ENCODE results near the gene TRANK1. TPM values are rescaled to one million over a fixed set of nuclear protein-coding genes. Genes with fewer than 3 reads are reported as not detected.

TRANK1 gene
- total and polyA plus RNA-seq, 2 of the 8 experiments (the other 6 are each of a cell fraction or from before 2014, with no cell fraction given) = 2.9 to 8.8 TPM

- no peak overlapping the region for H2AFZ ChIP-seq (ENCODE audit: low read length)
- H3K36me3 ChIP-seq (ENCODE audit: control insufficient read depth in 2 of 4, insufficient read depth in 4 of 4, low read length in 3 of 4) = no peaks in the 10 kb centered on the region
- H4K20me1 ChIP-seq (replicated peaks in 1 of 2; ENCODE audit: control insufficient read depth in 1 of 2, insufficient read depth in 2 of 2, low read length in 2 of 2) = no peaks in the 10 kb centered on the region
- no peak overlapping the region for H3K9ac ChIP-seq (replicated peaks in 1 of 4; ENCODE audit: extremely low read depth in 1 of 4, low read depth in 3 of 4, low read length in 3 of 4)
- H3K18ac ChIP-seq (ENCODE audit: extremely low read depth, low read length) = no peak overlapping the region
- WGBS, 2 experiments (ENCODE audit: extremely low coverage in 1 of 2, insufficient coverage in 1 of 2, insufficient read length in 1 of 2, insufficient replicate concordance in 2 of 2, low coverage in 1 of 2, low lambda C conversion rate in 2 of 2, missing lambda C conversion rate in 1 of 2) = 67% methylated on average over 4 of the region's 4 CpGs; no CpG with 5 or more reads in 1 of the 2 experiments
- no peak overlapping the region for H2BK20ac ChIP-seq (ENCODE audit: low read length)
- no peak overlapping the region for H4K91ac ChIP-seq (replicated peaks; ENCODE audit: insufficient read length, low read length)
- H2BK12ac ChIP-seq (ENCODE audit: low read depth, low read length) = no peak overlapping the region
- H3K27me3 ChIP-seq (replicated peaks in 1 of 4; ENCODE audit: control insufficient read depth in 3 of 4, extremely low read depth in 1 of 4, insufficient read depth in 3 of 4, low read length in 3 of 4) = no peaks in the 10 kb centered on the region
- no peaks in the 10 kb centered on the region for H3K79me1 ChIP-seq (ENCODE audit: low read depth, low read length)
- DNase-seq (ENCODE audit: low read depth in 1 of 2, low spot score in 2 of 2) (no peak), FAIRE-seq (no peak)
- no peak overlapping the region for H4K8ac ChIP-seq (ENCODE audit: extremely low read depth, insufficient read depth, low read length)
- no peak overlapping the region for H2BK15ac ChIP-seq (ENCODE audit: low read length)
- H2AK5ac ChIP-seq (ENCODE audit: low read depth, low read length) = no peak overlapping the region
- no peaks in the 10 kb centered on the region; a peak in 2 of 7 replicates for H3K4me1 ChIP-seq (replicated peaks in 1 of 4; ENCODE audit: control insufficient read depth in 3 of 4, insufficient read depth in 4 of 4, low read length in 3 of 4)
- H3K27ac ChIP-seq (ENCODE audit: low read depth, low read length) = no peak overlapping the region
- H4K5ac ChIP-seq (ENCODE audit: insufficient read length, low read depth, low read length) = no peak overlapping the region
- CTCF ChIA-PET (ENCODE audit: partially characterized antibody) = interaction anchor here (0.6 to 10.8 kb wide), 30 partner anchors 8 to 142 kb away, joined by 3 to 106 read pairs (median 4); no protein-coding TSS in a partner anchor
- no peak overlapping the region for H3K14ac ChIP-seq (ENCODE audit: insufficient read length)
- no peak overlapping the region for H2BK5ac ChIP-seq (ENCODE audit: low read depth, low read length)
- no peak overlapping the region for H3K23ac ChIP-seq (ENCODE audit: insufficient read length)
- no peak overlapping the region for H3K56ac ChIP-seq (replicated peaks; ENCODE audit: insufficient read length, low read depth, low read length)
- H3K9me3 ChIP-seq (ENCODE audit: insufficient read depth in 2 of 2, low read depth in 1 of 2, low read length in 1 of 2) = no peaks in the 10 kb centered on the region
- H3K4ac ChIP-seq (replicated peaks; ENCODE audit: insufficient read length, low read depth, low read length) = no peak overlapping the region
- POLR2A ChIA-PET (ENCODE audit: partially characterized antibody) = interaction anchor here (0.8 kb wide), 1 partner anchor 178 kb away, joined by 3 read pairs; the partner anchor contains the start of genes EPM2AIP1 and MLH1
- no peak overlapping the region for H2BK120ac ChIP-seq (replicated peaks; ENCODE audit: low read depth, low read length)
- no peak overlapping the region for H3K4me3 ChIP-seq (ENCODE audit: extremely low read depth in 1 of 4, insufficient read depth in 2 of 4, low read depth in 3 of 4, low read length in 4 of 4)
- TF ChIP-seq, protein P1, sequence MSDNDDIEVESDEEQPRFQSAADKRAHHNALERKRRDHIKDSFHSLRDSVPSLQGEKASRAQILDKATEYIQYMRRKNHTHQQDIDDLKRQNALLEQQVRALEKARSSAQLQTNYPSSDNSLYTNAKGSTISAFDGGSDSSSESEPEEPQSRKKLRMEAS (IDR thresholded peaks at IDR 0.05) = no peak
- TF ChIP-seq CTBP2 (IDR thresholded peaks at IDR 0.05; ENCODE audit: borderline replicate concordance, insufficient read depth, insufficient read length, low read length) = no peak
- no peak for TF ChIP-seq YY1 (IDR thresholded peaks at IDR 0.05; ENCODE audit: low read depth, low read length)
- no peak for TF ChIP-seq CEBPB (IDR thresholded peaks at IDR 0.05; ENCODE audit: low read depth, low read length)
- TF ChIP-seq EZH2 (IDR thresholded peaks at IDR 0.05; ENCODE audit: low read depth, low read length, severe bottlenecking) = no peak
- TF ChIP-seq, protein P2, sequence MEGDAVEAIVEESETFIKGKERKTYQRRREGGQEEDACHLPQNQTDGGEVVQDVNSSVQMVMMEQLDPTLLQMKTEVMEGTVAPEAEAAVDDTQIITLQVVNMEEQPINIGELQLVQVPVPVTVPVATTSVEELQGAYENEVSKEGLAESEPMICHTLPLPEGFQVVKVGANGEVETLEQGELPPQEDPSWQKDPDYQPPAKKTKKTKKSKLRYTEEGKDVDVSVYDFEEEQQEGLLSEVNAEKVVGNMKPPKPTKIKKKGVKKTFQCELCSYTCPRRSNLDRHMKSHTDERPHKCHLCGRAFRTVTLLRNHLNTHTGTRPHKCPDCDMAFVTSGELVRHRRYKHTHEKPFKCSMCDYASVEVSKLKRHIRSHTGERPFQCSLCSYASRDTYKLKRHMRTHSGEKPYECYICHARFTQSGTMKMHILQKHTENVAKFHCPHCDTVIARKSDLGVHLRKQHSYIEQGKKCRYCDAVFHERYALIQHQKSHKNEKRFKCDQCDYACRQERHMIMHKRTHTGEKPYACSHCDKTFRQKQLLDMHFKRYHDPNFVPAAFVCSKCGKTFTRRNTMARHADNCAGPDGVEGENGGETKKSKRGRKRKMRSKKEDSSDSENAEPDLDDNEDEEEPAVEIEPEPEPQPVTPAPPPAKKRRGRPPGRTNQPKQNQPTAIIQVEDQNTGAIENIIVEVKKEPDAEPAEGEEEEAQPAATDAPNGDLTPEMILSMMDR (IDR thresholded peaks at IDR 0.05; ENCODE audit: control extremely low read depth in 1 of 3, insufficient read depth in 1 of 3, low read depth in 1 of 3, low read length in 3 of 3) = peak; percentile 29 to 45 (median 32); a peak in 3 of 4 replicates
- TF ChIP-seq CREB1 (IDR thresholded peaks at IDR 0.05) = no peak
- TF ChIP-seq RAD21 (IDR thresholded peaks at IDR 0.05 in 1 of 2, conservative IDR thresholded peaks at IDR 0.05 in 1 of 2; ENCODE audit: low read depth in 2 of 2, low read length in 2 of 2) = peak in 1 of 2 experiments; percentile 20; a peak in 1 of 4 replicates
- TF ChIP-seq MAFK (IDR thresholded peaks at IDR 0.05; ENCODE audit: low read depth, low read length) = no peak
- no peaks in the 10 kb centered on the region for H3K79me2 ChIP-seq (ENCODE audit: control insufficient read depth in 1 of 2, insufficient read depth in 2 of 2, low read length in 2 of 2)
- no peaks in the 10 kb centered on the region for H3K23me2 ChIP-seq (ENCODE audit: low read depth, low read length)
- H3K4me2 ChIP-seq (ENCODE audit: insufficient read depth in 1 of 2, low read depth in 2 of 2, low read length in 2 of 2) = no peak overlapping the region
Measured at GRCh38 chr3:36814776-36815175, 130.1 kb downstream of the TRANK1 start.

All from H1 (cell line).